ENCODE results near the gene ADAMTSL1. TPM values are rescaled to one million over a fixed set of nuclear protein-coding genes. Genes with fewer than 3 reads are reported as not detected.

ADAMTSL1 gene
- total RNA-seq (2014; rRNA removed; shearing (Covaris generic)): 11.7 and 25.5 TPM in 2 replicates

GRCh38 chr9:18473652-18474279 lies at the start of gene ADAMTSL1:
Gene ADAMTSL1 (plus strand): TSS chr9:18474153. CDS start chr9:18474233, 80 bp downstream.
- peak; percentile 66 for DNase-seq (ENCODE audit: low spot score)

- no peak for DNase-seq (ENCODE audit: low spot score)
Observed at GRCh38 chr9:18427691-18428090, 46.3 kb upstream of the ADAMTSL1 start.

- DNase-seq (ENCODE audit: low spot score): no peak
Observed at GRCh38 chr9:18428661-18429060, 45.3 kb upstream of the ADAMTSL1 start.

- no peak for DNase-seq (ENCODE audit: low spot score)
Observed at GRCh38 chr9:18429070-18429469, 44.9 kb upstream of the ADAMTSL1 start.

GRCh38 chr9:18433620-18434019 lies 40.3 kb upstream of the ADAMTSL1 start:
- DNase-seq (ENCODE audit: low spot score): no peak

- peak; percentile 36 for DNase-seq (ENCODE audit: low spot score)
Observed at GRCh38 chr9:18437315-18438201, 36.4 kb upstream of the ADAMTSL1 start.

GRCh38 chr9:18438300-18438925 lies 35.5 kb upstream of the ADAMTSL1 start:
- peak; percentile 11 for DNase-seq (ENCODE audit: low spot score)

- no peak for DNase-seq (ENCODE audit: low spot score)
Observed at GRCh38 chr9:18438951-18439350, 35.0 kb upstream of the ADAMTSL1 start.

- DNase-seq (ENCODE audit: low spot score): no peak
Observed at GRCh38 chr9:18441261-18441660, 32.7 kb upstream of the ADAMTSL1 start.

GRCh38 chr9:18442629-18443491 lies 31.1 kb upstream of the ADAMTSL1 start:
- peak; percentile 76 for DNase-seq (ENCODE audit: low spot score)

GRCh38 chr9:18447131-18447530 lies 26.8 kb upstream of the ADAMTSL1 start:
- no peak for DNase-seq (ENCODE audit: low spot score)

- DNase-seq (ENCODE audit: low spot score): no peak
Observed at GRCh38 chr9:18447541-18447940, 26.4 kb upstream of the ADAMTSL1 start.

- DNase-seq (ENCODE audit: low spot score): no peak
Observed at GRCh38 chr9:18448101-18448500, 25.9 kb upstream of the ADAMTSL1 start.

GRCh38 chr9:18451406-18451805 lies 22.5 kb upstream of the ADAMTSL1 start:
- DNase-seq (ENCODE audit: low spot score): no peak

GRCh38 chr9:18452276-18452675 lies 21.7 kb upstream of the ADAMTSL1 start:
- no peak for DNase-seq (ENCODE audit: low spot score)

- DNase-seq (ENCODE audit: low spot score): no peak
Observed at GRCh38 chr9:18456624-18457237, 17.2 kb upstream of the ADAMTSL1 start.

GRCh38 chr9:18457510-18457909 lies 16.4 kb upstream of the ADAMTSL1 start:
- no peak for DNase-seq (ENCODE audit: low spot score)

- peak; percentile 81 for DNase-seq (ENCODE audit: low spot score)
Observed at GRCh38 chr9:18459962-18460584, 13.9 kb upstream of the ADAMTSL1 start.

- DNase-seq (ENCODE audit: low spot score): no peak
Observed at GRCh38 chr9:18461496-18461895, 12.5 kb upstream of the ADAMTSL1 start.

- no peak for DNase-seq (ENCODE audit: low spot score)
Observed at GRCh38 chr9:18463991-18464390, 10.0 kb upstream of the ADAMTSL1 start.

- DNase-seq (ENCODE audit: low spot score): no peak
Observed at GRCh38 chr9:18466101-18466500, 7.9 kb upstream of the ADAMTSL1 start.

Measured in H4 (cell line).